CD4-positive, alpha-beta T cell treated with Interleukin-4 for 4 hours (primary cell): ENCODE results near the gene ARPIN.
"Not testable (repeated sequence)": the region's sequence is repeated elsewhere in the genome, so short reads cannot be mapped to it uniquely, and the experiment has no call there.

Experiments used
- DNase-seq: peaks from one replicate; pipeline ENCODE4 v3.0.0-alpha.2; 2020

ARPIN gene

DNA sequence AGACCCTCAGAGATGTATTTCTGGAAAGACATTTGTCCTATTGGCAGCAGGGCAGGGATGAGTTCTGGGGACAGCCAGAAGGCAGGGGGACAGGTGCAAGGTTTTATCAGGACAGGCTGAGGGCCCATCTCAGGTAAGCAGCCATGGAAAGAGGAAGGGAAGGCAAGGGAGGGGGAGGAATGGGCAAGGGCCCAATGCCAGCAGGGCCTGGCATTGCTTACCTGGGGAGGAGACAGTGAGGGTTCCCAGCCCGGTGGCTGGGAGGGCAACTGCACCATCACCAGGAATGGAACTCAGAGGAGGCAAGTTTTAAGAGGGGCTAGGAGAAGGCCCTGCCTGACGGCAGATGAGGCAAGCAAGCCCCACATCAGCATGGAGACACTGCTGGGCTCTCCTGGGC is 3.1 kb downstream of the ARPIN start:
- no peak for DNase-seq

DNA sequence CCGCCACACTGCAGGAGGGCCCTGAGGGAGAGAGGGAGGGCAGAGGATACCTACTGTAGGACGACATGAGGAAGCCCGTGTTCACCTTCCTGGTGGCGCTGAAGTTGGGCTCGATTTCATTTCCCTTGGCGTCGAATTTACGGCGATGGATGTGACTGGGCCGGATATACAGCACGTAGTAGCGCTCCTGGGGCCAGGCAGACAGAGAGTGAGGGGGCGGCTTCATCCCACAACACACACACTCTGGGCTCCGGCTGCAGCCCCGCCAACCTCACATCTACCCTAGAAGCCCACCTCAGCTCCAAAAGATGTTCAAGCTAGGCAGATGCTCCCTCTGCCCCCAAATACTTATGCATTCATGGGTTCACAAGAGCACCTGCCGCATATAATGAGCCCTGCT is 4.5 kb downstream of the ARPIN start:
- no peak for DNase-seq

DNA sequence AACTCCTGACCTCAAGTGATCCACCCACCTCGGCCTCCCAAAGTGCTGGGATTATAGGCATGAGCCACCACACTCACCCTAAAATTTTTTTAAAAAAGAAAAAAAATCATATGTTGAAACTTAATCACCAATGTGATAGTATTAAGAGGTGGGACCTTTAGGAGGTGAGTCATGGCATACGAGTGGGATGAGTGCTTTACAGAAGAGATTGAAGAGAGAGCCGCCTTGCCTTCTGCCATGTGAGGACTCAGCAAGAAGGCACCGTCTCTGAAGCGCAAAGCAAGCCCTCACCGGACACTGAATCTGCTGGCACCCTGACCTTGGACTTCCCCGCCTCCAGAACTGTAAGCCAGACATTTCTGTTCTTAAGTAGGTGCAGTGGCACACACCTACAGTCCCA is 5.5 kb downstream of the ARPIN start:
- no peak for DNase-seq

- DNase-seq: no peak
Observed at GRCh38 chr15:89905846-89906378, 6.8 kb downstream of the ARPIN start.

- no peak for DNase-seq
Observed at GRCh38 chr15:89904519-89904918, 8.2 kb downstream of the ARPIN start.

DNA sequence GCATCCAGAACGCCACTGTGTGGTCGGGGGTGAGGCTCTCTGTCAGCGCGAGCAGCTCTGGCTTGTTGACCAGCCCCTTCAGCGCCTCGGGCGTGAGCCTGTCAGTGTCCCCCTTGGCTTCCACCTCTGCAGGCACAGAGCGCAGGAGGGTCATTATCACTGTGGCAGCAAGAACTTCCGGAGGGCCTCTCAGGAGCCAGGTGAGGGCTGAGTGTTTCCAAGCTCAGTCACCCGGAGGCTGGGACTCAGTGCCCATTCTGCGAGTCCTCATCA is 9.0 kb downstream of the ARPIN start:
- DNase-seq: no peak

DNA sequence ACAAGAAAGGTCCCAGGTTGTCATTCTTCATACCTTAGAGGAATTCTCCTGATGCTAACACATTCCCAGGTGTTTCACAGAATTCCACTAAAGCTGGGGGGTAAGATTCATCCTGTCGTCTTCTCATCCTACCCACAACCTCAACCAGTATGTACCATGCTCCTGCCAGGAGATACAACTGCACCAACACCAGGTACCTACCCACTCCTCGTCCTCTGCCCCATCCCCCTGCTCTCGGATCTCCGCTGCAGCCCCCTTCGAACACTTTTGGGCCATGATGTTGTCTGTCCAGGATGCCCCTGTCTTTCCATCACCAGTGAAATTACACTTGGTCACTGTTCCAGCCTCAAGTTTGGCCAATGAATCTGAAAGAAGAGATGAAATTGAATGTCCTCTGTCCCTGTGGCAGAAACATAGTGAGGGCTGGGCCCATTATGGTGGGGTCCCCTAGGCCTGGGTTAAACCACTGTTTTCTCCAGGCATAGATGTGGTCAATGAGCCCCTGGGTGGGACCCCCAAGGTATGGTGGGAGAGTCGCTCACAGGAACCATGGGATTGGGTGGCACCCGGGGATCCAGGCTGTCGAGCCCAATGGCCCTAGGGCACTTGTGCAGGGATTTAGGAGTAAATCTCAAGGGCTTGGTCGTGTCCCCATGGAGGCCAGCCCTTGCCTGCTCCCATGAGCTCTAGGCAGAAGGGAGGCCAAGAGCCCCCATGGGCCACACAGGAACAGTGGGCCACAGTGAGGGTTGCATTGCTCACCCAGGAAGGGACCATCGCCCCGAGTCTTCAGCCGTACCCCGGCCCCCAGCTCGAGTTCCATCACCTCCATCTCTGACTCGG is 9.5 kb downstream of the ARPIN start:
- DNase-seq: no peak

GRCh38 chr15:89900849-89901248 is 11.9 kb downstream of the ARPIN start:
- DNase-seq: no peak

DNA sequence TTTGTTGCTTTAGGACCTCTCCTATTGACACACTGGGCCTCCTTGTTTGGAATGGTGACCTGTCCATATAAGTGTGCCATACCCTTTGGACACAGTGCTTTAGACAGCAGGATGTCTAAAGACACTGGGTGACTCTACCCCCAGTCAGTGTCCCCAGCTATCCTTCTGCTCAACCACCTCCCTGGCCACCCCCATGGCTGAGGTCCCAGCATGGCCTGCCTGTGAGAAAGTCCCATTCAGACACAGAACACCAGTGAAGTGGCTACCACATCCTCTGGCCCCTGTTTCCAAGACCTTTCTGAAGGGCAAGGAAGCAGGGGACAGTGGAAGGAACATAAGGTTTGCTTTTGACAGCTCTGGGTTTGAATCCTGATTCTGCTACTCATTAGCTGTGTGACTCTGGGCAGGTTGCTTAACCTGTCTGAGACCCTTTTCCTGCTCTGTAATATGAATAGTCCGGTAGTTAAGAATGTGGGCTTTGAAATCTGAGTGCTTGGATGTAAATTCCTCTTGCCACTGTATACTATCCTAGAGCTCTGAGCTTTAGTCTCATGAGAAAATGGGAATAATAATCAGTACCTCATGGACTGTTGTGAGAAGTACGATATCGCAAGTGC is 12.7 kb downstream of the ARPIN start:
- no peak for DNase-seq

- DNase-seq: no peak
Observed at GRCh38 chr15:89899295-89899945, 13.3 kb downstream of the ARPIN start.

GRCh38 chr15:89898614-89899294 is 14.0 kb downstream of the ARPIN start:
- DNase-seq: peak; percentile 39

DNA sequence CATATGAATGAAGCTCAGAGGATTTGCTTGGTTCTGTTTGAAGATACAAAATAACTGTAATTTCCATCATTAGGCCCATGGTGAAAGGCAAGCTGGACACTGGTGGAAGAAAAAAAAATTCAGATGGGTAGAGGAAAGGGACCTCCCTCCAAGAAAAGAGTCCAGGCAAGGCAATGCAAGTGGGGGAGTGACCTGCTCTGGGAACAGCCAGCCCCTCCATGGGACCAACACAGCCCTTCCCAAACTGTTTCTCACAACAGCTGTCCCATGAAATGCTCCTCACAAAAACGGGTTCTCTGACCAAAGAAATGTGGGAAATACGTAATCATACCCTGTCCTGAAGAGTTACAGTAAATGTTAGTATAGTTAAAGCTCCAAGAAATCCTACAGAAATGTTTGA is 14.6 kb downstream of the ARPIN start:
- DNase-seq: no peak

DNA sequence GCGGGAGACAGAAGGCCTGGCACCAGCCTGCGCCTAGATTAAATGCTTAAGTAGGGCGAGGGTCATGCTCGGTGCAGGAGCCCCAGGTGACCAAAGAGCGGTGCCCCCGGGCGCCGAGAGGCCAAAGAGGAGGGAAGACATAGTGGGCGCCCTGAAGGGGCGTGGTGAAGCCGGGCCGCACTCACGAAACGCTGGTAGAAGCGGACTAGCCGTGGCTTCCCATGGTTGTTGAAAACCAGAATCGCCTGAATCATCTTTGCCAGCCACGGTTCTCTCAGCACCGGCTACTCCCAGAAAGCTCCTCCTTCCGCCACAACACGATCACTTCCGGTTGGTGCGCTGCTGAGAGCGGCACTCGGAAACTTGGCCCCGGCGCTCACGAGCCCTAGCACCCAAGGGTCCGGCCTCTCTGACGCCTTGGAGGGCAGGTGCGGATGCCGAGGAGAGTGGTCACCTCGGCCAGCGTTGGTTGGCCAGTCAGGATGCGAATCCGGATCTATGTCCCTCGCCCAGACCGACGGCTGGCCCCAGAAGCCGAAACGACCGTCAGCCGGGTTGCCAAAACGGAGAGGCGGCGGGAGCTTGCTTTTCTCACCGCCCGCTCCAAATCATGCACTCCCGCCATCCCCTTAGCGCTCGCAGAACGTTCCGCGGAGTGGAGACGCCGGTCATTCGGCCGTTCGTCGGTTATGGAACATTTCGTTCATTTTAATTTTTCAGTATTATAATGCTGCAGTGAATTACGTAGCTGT is 18.9 kb downstream of the ARPIN start, which contains the start of gene AP3S2:
Gene AP3S2 (minus strand): TSS at position 299 of the 752 bp plus-strand sequence. CDS start 45 bp downstream, at position 254.
- DNase-seq: peak; percentile 89

GRCh38 chr15:89893027-89893426 is 19.7 kb downstream of the ARPIN start:
- no peak for DNase-seq

DNA sequence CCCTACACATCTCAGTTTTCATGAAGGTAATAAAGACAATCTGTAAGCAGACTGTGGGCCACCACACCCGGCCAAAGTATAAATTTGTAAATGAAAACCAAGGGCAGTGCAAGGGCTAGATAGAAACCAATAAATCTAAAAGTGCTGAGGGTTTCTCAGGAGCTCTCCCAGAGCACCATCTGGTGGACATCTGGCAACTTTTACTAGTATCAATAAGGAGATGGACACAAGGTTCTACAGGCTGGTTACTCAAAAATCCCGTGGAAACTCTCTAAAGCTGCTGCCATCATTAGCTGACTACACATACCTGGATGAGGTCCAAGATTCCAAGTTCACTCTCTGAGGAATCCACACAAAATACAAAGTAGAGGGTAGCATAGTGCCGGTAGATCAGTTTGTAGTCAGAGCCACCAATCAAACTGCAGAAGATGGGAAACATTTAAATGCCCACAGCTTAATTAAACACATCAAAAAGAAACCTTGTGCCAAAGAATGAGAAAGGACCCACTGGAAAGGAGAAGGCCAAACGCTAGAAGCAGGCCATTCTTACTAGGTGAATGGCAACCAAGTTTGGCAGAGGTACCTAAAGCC is 24.4 kb downstream of the ARPIN start:
- DNase-seq: no peak

- no peak for DNase-seq
Observed at GRCh38 chr15:89885611-89886010, 27.1 kb downstream of the ARPIN start.

DNA sequence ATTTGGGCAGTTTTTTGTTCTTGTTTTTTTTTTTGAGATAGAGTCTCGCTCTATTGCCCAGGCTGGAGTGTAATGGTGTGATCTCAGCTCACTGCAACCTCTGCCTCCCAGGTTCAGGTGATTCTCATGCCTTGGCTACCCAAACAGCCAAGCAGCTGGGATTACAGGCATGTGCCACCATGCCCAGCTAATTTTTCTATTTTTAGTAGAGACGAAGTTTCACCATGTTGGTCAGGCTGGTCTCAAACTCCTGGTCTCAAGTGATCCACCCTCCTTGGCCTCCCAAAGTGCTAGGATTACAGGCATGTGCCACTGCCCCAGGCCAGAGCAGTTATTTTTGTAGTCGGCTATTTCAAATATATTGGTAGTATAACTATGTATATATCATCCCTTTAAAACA is 27.6 kb downstream of the ARPIN start:
- DNase-seq: not testable (repeated sequence)

GRCh38 chr15:89883518-89883917 is 29.2 kb downstream of the ARPIN start:
- no peak for DNase-seq

- DNase-seq: no peak
Observed at GRCh38 chr15:89880727-89881126, 32.0 kb downstream of the ARPIN start.

- DNase-seq: no peak
Observed at GRCh38 chr15:89878323-89878722, 34.4 kb downstream of the ARPIN start.

- no peak for DNase-seq
Observed at GRCh38 chr15:89877083-89877425, 35.7 kb downstream of the ARPIN start.

DNA sequence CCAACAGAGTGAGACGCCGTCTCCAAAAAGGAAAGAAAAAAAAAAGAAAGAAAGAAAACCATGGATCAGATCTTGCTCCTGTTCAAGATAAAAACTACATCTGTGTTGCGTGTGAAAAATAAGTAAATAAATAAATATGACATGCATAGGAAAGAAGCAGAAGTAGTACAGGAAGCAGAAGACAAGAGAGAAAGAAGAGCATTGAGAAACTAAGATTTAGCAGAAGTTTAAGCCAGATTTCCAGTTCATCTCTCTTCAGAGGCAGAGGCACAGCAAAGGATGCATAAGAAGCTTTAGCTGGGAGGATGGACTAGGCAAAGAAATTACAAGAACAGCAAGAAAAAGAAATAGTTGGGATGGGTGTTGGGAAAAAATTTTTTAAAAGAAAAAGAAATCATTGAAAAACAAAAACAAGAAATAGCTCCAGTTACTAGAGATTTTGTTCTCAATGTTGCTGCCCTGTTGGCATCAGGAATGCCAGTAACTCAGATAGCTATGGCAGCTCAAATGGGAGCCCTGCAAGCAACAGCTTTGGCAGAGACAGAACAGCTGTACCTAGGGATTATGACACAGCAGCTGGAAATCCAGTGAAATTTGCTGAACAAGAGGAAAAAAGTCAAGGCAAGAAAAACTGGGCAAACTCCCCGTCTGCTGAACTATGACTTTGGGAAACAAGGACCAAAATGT is 36.2 kb downstream of the ARPIN start:
- DNase-seq: no peak
